ENCODE data around the gene WNK2.
"Not testable (repeated sequence)": the region's sequence is repeated elsewhere in the genome, so short reads cannot be mapped to it uniquely, and the experiment has no call there.

WNK2 gene

DNA sequence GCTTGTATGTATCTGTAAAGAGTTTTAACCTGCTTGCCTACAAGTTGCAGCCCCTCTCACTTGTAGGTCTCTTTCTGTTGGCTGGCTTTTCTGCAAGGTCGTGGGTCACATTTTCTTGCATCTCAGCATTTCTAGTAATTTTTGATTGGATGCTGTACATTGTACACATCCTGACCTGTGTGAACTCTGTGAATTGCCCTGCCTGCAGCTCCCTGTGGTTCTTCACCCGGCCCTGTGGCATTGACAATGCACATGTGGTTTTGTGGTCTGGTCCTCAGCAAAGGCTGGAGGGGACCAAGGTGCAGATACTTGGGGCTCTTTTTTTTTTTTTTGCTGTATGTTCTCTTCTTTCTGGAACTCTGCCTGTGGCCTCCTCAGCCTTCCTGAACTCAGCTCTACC is 53.6 kb downstream of the WNK2 start:
- no peak for DNase-seq (ENCODE audit: low read depth)

DNA sequence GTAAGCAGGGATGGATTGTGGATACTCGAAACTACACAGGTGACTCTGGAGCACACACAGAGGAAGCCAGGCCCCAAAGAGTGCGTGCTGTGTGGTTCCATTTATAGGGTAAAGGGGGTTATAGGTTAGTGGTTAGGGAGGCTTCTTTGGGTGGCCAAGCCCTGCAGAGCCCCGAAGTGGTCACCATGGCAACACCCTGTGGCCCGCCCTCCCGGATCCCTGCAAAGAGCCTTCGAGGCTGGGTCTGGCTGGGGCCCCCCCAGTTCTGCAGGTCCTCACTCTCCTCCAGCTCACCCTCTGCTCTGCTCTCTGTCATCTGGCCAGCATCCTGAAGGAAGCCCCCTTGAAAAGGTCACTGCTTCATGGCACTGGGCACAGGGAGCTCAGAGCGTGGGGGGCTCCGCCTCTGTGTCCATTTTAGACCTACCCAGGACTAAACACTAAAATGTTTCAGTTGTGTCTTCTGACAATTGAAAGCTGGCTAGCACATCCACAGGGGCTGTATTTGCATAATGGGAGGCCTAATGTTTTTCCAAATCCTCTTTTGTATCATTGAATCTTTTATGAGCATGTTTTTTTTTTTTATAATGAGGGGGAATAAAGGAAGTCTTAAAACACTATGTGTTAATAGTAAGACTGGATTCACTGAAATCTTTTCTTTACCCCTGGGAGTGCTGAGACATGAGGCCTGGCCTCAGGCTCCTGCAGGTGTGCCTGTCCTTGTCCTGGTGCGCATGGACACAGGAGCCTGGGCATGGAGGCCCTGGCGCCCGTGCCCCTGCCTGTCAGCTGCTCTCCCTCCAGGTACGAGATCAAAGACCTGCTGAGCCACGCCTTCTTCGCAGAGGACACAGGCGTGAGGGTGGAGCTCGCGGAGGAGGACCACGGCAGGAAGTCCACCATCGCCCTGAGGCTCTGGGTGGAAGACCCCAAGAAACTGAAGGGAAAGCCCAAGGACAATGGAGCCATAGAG is 55.3 kb downstream of the WNK2 start:
- DNase-seq (ENCODE audit: low read depth) = no peak

DNA sequence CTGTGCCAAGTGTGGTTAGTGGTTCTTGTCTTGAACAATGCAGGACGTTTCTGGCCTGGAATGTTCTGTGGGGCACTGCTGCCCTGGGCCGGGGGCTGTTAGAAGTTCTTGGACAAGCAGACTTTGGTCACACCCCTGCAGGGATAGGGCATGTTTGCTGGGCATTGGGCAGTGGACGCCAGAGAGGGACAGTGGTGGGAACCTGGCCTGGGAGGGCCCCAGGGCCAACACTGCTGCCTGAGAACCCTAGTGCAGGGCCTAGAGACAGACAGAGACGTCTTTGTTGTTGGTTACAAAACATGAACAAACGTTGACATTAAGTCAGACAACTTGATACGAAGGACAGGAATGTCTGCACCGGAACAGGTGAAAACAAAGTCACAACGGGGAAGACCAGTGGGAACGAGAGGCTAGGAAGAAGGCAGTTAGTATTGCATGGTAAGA is 57.0 kb downstream of the WNK2 start:
- DNase-seq (ENCODE audit: low read depth) = no peak

DNA sequence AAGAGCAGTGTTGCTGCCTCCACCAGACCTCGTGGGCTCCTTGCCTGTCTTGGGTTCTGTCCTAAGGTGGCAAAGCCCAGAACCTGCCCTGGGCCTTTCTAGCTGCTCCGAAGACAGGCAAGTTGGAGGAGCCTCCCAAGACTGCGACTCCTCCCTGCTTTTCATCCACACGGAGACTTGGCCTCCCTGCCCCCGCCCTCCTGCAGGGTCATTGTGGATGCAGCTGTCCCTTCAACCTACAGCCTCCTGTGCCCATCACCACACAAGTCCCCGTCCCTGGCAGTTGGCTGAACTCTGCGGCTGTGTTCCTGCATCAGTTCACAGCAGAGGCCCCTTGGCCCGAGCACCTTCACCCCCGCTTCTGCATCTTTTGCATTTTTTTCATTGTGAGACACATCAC is 59.2 kb downstream of the WNK2 start:
- no peak for DNase-seq (ENCODE audit: low read depth)

DNA sequence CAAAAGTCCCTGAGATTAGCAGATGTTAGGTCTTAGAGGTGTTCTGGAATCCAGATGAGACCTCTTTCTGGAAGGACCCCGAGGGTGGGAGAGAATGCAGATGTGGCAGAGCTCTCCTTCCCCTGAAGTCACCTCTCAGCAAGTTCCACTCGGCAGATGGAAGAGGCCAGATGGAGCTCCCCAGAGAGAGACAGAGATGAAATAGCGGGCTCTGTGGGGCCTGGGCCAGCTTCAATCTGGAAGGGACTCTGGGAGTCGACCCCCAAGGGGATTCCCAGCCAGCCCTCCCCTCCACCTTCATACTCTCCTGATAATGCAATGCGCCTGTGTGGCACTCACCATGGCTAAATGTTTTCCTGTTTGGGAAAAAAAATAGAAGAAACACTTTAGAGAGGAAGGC is 60.2 kb downstream of the WNK2 start:
- DNase-seq (ENCODE audit: low read depth) = no peak

DNA sequence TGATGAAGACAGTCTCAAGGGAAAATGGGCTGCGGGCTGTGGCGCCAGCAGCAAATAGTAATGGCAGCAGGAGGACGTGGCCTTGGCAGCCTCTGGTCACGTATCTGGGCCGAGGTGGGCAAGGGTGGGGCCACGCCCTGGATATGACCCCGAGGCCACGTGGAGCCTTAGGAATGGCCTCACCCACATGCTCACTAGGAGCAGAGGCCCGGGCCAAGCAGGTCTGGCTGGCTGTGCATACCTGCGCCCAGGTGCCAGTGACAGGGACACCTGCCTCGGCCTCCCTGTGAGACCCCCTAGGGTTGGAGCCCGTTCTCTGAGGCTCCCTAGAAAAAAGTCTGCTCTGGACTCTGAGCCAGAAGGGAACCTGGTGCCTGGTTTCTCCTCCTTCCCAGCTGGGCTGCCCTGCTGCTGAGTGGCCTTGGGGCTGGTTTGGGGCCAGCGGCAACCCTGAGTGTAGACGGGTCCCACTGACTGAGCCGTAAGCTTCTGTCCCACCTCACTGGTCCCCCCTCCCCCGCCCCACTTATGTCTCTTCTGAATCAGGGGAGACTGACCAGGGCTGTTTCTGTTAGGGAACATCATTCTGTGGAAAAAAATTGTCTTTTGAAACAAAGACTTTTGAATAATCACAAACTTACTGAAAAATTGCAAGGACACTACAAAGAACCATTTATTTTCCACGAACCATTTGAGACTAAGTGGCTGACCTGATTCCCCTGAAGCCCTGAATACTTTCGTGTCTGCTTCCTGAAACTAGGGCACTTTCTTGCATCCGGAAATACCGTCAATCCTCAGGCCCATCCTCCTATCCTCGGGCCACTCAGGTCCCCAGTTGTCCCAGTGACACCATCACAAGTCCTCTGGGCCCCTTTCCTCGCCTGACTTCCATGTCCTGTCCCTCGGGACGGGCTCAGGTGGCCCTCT is 60.8 kb downstream of the WNK2 start:
- DNase-seq (ENCODE audit: low read depth) = no peak

DNA sequence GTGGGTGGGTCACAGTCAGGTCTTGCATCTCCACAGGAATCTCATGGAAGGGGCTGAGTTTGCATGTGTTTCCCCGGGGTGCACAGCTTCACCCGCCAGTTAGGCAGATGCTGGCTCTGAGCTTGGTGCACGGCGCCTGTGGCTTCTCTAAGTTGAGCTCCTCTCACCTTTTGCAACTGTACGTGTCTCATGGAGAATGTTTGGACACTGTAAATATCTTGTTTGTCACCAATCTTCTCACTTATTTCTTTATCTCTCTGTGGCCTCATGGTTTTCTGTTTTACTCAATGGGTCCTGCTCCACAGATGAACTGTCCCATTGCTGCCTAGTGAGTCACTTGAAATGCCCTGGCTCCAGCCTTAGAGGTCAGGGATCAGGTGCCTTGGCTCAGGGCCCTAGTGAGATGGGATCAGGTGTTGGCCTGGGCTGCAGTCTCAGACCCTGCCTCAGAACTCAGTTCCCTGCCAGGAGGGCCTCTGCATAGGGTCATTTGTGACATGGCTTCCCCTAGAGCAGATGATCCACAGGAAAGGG is 61.6 kb downstream of the WNK2 start:
- DNase-seq (ENCODE audit: low read depth) = no peak

DNA sequence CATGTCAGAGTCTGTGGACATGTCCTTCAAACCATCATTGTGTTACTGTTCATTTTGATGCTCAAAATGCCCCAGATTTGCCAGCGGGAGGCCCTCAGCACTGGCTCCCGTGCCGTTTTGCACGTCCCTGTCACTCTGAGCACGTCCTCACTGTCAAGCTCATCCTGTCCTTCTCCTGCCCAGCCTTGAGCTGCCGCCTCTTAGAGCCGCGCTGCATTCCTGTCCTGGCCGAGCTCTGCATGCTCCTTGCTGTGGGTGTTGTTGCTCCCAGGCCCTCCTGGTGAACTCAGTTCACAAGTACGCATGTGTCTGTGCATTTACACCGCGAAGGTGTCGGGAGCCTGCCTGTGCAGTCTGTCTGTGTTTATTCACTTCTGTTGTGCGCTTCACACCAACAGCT is 62.2 kb downstream of the WNK2 start:
- no peak for DNase-seq (ENCODE audit: low read depth)

DNA sequence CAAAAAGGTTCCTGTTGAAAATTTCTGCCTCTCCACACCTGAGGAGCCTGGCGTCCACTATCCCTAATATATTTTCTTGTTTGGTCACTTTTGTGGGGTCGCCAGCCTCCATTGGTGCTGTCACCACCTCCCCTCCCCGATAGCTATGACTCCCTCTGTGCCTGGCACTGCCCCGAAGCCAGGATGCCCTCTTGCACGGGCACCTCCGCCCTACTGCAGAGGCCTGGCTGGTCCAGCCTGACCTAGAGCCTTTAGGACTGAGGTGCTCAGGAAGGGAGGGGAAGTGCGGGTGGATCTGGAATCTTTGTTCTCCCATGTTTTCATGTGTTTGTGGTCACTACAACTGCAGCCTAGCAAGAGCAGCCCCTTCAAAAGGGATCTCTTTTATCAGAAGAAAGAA is 62.6 kb downstream of the WNK2 start:
- no peak for DNase-seq (ENCODE audit: low read depth)

DNA sequence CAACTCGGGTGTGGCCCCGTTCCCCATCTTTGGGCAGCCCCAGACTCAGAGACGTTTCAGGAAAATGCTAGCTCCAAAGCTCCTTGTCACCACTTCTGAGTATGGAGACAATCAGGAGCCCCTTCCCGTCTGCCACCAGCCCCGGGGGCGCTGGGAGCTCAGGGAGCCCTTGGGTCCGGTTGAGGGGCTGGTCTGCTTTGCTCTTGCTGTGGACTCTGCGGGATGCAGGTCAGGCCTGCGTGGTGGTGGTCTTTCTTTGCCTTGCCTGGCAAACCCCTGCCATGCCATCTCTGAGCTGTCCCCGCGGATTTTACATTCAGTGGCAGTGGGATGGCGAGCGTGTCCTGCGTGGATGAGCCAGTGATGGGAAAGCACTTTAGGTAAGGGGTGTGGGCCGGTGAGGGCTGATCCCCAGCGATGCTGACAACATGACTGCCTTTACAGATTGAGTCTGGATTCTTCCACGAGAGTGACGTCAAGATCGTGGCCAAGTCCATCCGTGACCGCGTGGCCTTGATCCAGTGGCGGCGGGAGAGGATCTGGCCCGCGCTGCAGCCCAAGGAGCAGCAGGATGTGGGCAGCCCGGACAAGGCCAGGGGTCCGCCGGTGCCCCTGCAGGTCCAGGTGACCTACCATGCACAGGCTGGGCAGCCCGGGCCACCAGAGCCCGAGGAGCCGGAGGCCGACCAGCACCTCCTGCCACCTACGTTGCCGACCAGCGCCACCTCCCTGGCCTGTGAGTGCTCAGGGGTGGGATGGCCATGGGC is 63.3 kb downstream of the WNK2 start:
- no peak for DNase-seq (ENCODE audit: low read depth)

DNA sequence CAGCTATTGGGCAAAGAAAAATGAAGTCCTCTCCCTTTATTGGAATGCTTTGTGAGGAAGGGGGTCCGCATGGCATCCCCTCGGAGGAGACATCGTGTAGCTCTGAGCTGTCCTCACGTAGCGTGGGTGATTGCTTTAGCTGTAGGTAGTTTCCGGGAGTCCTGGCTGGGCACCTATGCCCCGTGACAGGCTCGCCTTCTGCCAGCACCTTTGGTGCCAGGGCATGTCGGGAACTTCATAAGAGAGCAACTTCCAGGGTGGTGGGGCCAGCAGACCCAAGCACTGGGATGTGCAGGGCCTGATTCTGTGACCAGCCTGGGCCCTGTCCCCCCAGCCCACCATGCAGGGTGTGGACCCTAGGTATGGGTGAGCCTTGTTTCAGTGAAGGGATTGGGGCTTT is 64.0 kb downstream of the WNK2 start:
- no peak for DNase-seq (ENCODE audit: low read depth)

DNA sequence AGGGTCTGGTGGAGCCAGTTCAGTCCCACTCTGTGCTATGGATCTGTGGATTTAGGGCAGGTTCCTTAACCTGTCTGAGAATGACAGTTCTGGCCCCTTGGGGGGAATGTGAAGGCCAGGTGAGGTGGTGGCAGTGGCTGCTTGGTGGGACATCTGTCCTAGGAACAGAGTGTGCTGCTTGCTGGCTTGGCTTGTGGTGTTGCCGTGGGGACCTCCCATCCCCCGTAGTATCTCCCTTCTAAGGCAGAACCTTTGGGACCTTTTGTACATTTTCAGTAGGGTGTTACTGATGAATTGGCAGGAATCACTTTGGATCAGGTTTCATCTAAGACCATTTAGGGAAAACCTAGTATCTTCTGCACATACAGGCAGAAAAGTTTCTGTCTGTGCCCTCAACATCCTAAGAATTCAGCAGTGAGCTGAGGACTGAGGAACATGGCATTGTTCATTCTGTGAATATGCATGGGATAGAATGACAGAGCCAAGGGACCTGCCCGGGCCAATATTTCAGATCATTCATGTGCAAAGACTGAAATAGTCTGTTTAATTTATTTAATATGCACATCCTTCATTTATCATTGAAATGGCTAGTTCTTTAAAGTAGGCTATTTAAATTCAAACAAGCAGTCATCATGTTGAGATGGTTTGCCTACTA is 64.6 kb downstream of the WNK2 start:
- no peak for DNase-seq (ENCODE audit: low read depth)

DNA sequence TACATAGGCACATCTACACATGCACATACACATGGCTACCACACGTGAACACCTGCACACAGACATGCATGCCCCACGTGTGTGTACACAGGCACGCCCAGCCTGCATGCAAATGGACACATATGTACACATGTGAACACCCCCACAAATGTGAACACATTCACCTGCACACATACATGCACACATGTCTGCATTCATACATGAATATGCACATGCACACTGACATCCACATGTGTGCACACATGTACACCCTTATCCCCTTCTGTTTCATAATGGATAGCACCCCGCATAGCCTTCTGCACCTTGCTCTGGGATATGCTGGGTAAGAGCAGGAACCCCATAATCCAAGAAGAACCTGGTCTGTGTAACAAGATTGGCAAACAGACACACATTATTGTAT is 66.2 kb downstream of the WNK2 start:
- DNase-seq (ENCODE audit: low read depth) = no peak

DNA sequence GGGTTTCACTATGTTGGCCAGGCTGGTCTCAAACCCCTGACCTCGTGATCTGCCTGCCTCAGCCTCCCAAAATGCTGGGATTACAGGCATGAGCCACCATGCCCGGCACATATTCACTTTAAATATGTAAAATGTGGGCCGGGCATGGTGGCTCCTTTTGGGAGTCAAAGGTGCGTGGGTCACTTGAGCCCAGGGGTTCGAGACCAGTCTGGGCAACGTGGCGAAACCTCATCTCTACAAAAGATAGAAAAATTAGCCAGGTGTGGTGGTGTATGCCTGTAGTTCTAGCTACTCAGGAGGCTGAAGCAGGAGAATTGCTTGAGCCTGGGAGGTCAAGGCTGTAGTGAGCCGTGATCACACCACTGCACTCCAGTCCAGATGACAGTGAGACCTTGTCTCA is 67.4 kb downstream of the WNK2 start:
- not testable (repeated sequence) for DNase-seq (ENCODE audit: low read depth)

DNA sequence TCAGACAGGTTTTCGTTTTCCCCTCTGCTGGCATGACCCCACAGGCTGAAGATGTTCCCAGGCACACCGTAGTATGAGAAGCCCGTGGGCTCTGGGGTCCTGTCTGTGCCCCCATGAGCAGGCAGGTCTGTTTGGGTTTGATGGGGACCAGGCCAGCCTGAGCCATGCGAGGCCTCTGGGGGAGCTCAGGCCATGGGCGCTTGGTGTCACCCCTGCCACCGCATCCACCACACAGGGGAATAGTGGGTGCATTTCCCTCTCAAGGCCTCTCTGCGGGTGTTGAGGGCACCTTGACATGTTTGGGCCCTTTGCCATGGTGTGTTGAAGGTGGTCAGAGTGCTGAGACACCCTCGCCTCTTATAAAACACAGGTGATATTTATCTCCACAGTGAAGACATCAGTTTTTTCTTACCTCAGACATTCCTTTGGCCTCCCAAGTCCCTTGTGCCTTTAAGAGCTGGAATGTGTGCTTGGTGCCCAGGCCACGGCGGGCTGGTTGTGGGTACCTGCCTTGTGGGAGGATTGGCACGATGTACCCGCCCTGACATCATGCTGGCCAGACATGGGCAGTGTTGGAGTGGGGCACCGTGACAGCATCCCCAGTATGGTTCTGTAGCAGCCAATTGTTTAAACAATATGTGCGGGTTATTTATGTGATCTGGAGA is 68.3 kb downstream of the WNK2 start:
- DNase-seq (ENCODE audit: low read depth) = no peak

DNA sequence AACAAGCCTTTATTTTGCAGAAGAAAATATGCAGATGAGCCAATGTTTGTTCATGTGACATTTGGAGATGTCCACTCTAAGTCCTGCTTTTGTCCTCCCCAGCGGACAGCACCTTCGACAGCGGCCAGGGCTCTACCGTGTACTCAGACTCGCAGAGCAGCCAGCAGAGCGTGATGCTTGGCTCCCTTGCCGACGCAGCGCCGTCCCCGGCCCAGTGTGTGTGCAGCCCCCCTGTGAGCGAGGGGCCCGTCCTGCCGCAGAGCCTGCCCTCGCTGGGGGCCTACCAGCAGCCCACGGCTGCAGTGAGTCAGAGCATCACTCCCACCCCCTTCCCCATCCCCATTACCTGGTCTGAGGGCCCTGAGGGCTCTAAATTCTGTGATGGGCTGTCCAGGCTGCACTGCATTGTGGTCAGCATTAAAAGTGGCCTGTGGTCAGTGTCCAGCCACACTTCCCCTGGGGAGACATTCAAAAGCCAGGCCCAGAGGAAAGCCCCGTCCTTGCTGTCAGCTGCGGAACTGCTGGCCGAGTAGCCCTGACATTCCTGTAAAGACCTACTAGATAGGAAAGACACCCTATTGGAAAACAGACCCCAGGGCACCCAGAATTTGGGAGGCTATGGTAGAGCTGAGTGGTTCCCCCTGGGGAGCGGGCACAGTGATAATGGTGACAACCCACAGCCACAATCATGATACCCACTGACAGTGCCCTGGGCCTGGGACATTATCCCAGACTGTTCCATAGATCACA is 69.0 kb downstream of the WNK2 start:
- no peak for DNase-seq (ENCODE audit: low read depth)

DNA sequence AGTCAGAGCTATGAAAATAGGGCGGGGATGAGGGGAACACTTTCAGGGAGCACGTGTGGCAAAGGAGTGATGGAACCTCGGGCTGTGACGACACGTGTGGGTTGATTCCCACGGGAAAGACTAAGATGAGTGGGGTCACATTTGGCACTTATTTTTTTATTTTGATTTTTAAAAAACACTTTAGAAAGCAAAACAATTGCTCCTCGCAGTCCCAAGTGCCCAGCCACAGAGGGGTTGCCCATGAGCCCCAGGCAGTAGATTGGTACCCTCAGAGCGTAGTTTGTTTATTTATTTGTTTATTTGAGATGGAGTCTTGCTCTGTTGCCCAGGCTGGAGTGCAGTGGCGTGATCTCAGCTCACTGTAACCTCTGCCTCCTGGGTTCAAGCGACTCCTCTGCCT is 69.7 kb downstream of the WNK2 start:
- DNase-seq (ENCODE audit: low read depth) = no peak

DNA sequence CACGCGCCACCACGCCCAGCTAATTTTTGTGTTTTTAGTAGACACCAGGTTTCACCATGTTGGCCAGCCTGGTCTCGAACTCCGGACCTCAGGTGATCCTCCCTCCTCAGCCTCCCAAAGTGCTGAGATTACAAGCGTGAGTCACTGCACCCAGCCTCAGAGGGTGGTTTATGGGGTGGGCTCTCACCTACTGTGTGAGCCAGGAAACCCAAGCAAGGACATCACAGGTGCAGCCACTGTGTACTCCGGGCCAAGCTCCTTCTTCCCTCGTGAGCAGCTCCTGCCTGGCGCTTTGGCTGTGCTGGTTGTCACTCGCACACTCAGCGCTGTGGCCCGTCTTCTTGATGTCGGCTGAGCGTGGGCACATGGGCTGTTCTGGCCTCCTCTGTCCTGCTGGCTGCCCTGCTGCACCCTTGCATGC is 70.1 kb downstream of the WNK2 start:
- no peak for DNase-seq (ENCODE audit: low read depth)

DNA sequence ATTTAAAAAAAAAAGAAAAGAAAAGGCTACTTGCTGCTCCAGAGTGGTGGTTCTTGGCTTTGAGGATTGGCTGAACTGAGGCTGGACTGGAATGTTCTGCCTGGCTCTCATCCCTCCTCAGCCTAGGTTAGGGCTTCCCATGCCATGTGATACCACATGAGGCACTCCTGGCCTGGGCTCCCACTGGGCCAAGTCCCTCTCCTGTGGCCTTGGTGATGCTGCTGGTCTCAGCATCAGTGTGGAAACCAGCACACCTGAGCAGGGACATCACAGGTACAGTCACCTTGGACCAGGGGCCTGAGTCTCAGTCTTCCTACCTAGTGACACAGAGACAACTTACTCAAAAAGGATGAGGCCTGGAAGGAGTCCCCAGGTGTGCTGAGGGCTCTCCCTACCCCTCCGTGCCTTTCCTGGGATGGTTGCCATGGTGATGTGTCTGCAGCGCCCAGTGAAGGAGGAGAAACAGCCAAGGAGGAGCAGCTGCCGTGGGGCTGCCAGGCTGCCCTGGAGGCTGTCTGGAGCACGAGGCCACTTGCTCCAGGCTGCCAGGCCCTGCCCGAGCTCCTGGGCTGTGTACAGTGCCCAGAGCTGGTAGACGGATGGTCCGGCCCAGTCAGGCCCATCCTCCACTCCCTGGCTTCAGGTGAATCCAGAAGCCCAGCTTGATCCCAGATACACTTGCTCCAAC is 71.0 kb downstream of the WNK2 start:
- no peak for DNase-seq (ENCODE audit: low read depth)
